SK-N-SH (cell line): Measurements from ENCODE around the gene ATP2A2. TPM values are rescaled to one million over a fixed set of nuclear protein-coding genes. Genes with fewer than 3 reads are reported as not detected.

Source experiments
- CTCF ChIA-PET: fragments of 300-600, 350-600 bp; formaldehyde crosslinking; extraction: SDS; loops from one replicate; lab custom pipeline; 2021; lab: Yijun Ruan, JAX
- POLR2A ChIA-PET: fragments of 350-600 bp; sonication (Branson Sonifier 250); formaldehyde crosslinking; extraction: SDS; loops from one replicate; lab custom pipeline; 2020; ENCODE audit warnings: antibody characterized with exemption, inconsistent platforms; lab: Yijun Ruan, JAX
- DNase-seq: peaks from one replicate; pipeline ENCODE4 v3.0.0; 2012
- H2AFZ ChIP-seq: fragments of 200-600 bp; sonication (generic); 2 replicates; pipeline ENCODE4 v1.8.1; 2016; ENCODE audit warnings: antibody characterized with exemption, mild to moderate bottlenecking, low read depth
- H3F3A ChIP-seq: fragments of 200-600 bp; sonication (generic); replicated peaks from 2 replicates; pipeline ENCODE3; 2016; ENCODE audit warnings: antibody characterized with exemption, mild to moderate bottlenecking; ENCODE audit not compliant: insufficient read depth
- H3K27ac ChIP-seq, 2 experiments: fragments of 200-500 bp in 1 of 2; fragments of 200-600 bp in 1 of 2; sonication (Bioruptor generic) in 1 of 2; sonication (generic), shearing (Covaris generic) in 1 of 2; 2 replicates each; pipeline versions ENCODE4 v1.5.1 to v1.6.1; 2014 to 2016; ENCODE audit warnings: low read depth in 2 of 2, inconsistent platforms in 1 of 2, low read length in 1 of 2, mild to moderate bottlenecking in 1 of 2, mixed read lengths in 1 of 2
- H3K27me3 ChIP-seq: fragments of 200-600 bp; sonication (generic), shearing (Covaris generic); 2 replicates; pipeline ENCODE4 v1.6.1; 2016; ENCODE audit warnings: mixed run types; ENCODE audit not compliant: insufficient read depth
- H3K36me3 ChIP-seq, 2 experiments: fragments of 200-500 bp in 1 of 2; fragments of 200-600 bp in 1 of 2; sonication (Bioruptor generic) in 1 of 2; sonication (generic) in 1 of 2; replicated peaks in 1 of 2; 2 replicates each; pipeline versions ENCODE3 to v1.5.1; 2014 to 2016; ENCODE audit warnings: low read length in 1 of 2, mild to moderate bottlenecking in 1 of 2; ENCODE audit not compliant: insufficient read depth in 2 of 2, control insufficient read depth in 1 of 2
- H3K4me1 ChIP-seq, 2 experiments: fragments of 200-500 bp in 1 of 2; fragments of 200-600 bp in 1 of 2; sonication (Bioruptor generic) in 1 of 2; sonication (generic), shearing (Covaris generic) in 1 of 2; 2 replicates each; pipeline versions ENCODE4 v1.5.1 to v1.6.1; 2014 to 2016; ENCODE audit warnings: low read depth in 1 of 2, low read length in 1 of 2, mixed run types in 1 of 2; ENCODE audit not compliant: insufficient read depth in 2 of 2, control insufficient read depth in 1 of 2
- H3K4me2 ChIP-seq: fragments of 200-600 bp; sonication (generic), shearing (Covaris generic); 2 replicates; pipeline ENCODE4 v1.6.1; 2017; ENCODE audit warnings: mixed run types
- H3K4me3 ChIP-seq, 2 experiments: fragments of 200-500 bp in 1 of 2; fragments of 200-600 bp in 1 of 2; sonication (Bioruptor generic) in 1 of 2; sonication (generic), shearing (Covaris generic) in 1 of 2; 2 replicates each; pipeline versions ENCODE4 v1.5.1 to v1.8.1; 2014 to 2016; ENCODE audit warnings: low read depth in 2 of 2, inconsistent platforms in 1 of 2, low read length in 1 of 2, mild to moderate bottlenecking in 1 of 2, mixed read lengths in 1 of 2, moderate library complexity in 1 of 2
- H3K79me2 ChIP-seq: fragments of 200-600 bp; sonication (generic); 2 replicates; pipeline ENCODE4 v1.8.1; 2017; ENCODE audit warnings: mild to moderate bottlenecking; ENCODE audit not compliant: insufficient read depth
- H3K9ac ChIP-seq: fragments of 200-600 bp; sonication (generic); 2 replicates; pipeline ENCODE4 v1.6.1; 2017; ENCODE audit warnings: mixed run types
- H3K9me2 ChIP-seq: fragments of 200-600 bp; sonication (generic); 2 replicates; pipeline ENCODE4 v1.6.1; 2017; ENCODE audit warnings: mixed run types
- H3K9me3 ChIP-seq: fragments of 200-600 bp; sonication (generic); 2 replicates; pipeline ENCODE4 v1.6.1; 2017; ENCODE audit warnings: mixed run types, mild to moderate bottlenecking, moderate library complexity
- H4K20me1 ChIP-seq: fragments of 200-600 bp; sonication (generic); 2 replicates; pipeline ENCODE4 v1.6.1; 2017; ENCODE audit warnings: mild to moderate bottlenecking, mixed run types; ENCODE audit not compliant: insufficient read depth
- CHD2 ChIP-seq: fragments of 150-350 bp; IDR thresholded peaks from 2 replicates; pipeline ENCODE4 v1.6.1; 2018; ENCODE audit warnings: low read length; ENCODE audit not compliant: partially characterized antibody
- ELF1 ChIP-seq: IDR thresholded peaks from 2 replicates; pipeline ENCODE4 v1.4.0; 2012
- EP300 ChIP-seq, 2 experiments: IDR thresholded peaks; 2 replicates each; pipeline versions ENCODE4 v1.4.0 to v1.6.1; 2012; ENCODE audit warnings: borderline replicate concordance in 1 of 2, low read depth in 1 of 2, low read length in 1 of 2
- EZH2phosphoT487 ChIP-seq: fragments of 200-600 bp; sonication (generic); IDR thresholded peaks from 2 replicates; pipeline ENCODE4 v1.6.1; 2017; ENCODE audit warnings: low read depth, mixed run types, mild to moderate bottlenecking, antibody characterized with exemption, moderate library complexity, borderline replicate concordance
- FOSL2 ChIP-seq: IDR thresholded peaks from 2 replicates; pipeline ENCODE4 v1.4.0; 2012; ENCODE audit warnings: low read depth, mild to moderate bottlenecking, moderate library complexity, borderline replicate concordance
- GATA2 ChIP-seq: sonication (generic); formaldehyde crosslinking; IDR thresholded peaks from 2 replicates; pipeline ENCODE4 v1.5.0; 2020; ENCODE audit warnings: mild to moderate bottlenecking, missing genetic modification reagents
- MEF2A ChIP-seq: IDR thresholded peaks from 2 replicates; pipeline ENCODE4 v1.4.0; 2012; ENCODE audit warnings: low read depth, borderline replicate concordance
- POLR2AphosphoS5 ChIP-seq: IDR thresholded peaks from 2 replicates; pipeline ENCODE4 v1.6.1; 2012; ENCODE audit warnings: low read depth, low read length
- RXRA ChIP-seq: IDR thresholded peaks from 2 replicates; pipeline ENCODE4 v1.4.0; 2012; ENCODE audit warnings: low read depth, mild to moderate bottlenecking, borderline replicate concordance
- SMC3 ChIP-seq: IDR thresholded peaks from 2 replicates; pipeline ENCODE4 v1.6.1; 2012; ENCODE audit warnings: low read depth, low read length, improper control_type of control experiment
- TAF1 ChIP-seq: IDR thresholded peaks from 2 replicates; pipeline ENCODE4 v1.6.1; 2012; ENCODE audit warnings: low read depth, mild to moderate bottlenecking, low read length, moderate library complexity, borderline replicate concordance
- WGBS: methylation state at CpG from one replicate; pipeline ENCODE4 v1.1.6; 2017; ENCODE audit warnings: low lambda C conversion rate; 5-methylcytosine and 5-hydroxymethylcytosine counted together
- polyA plus RNA-seq, 3 experiments: library from polyadenylated mRNA; depleted of rRNA; stranded (reverse); fragments of >200 nt; gene quantifications; 2 replicates each; pipeline ENCODE4 v1.2.3, GENCODE V29; 2012
- TF ChIP-seq, protein P1 (sequence below): IDR thresholded peaks from 2 replicates; pipeline ENCODE4; 2012
- TF ChIP-seq, protein P2 (sequence below): IDR thresholded peaks from 2 replicates; pipeline ENCODE4 v1.6.1; 2012; ENCODE audit warnings: mild to moderate bottlenecking, low read depth, low read length, moderate library complexity
- TF ChIP-seq, protein P3 (sequence below): IDR thresholded peaks from 2 replicates; pipeline ENCODE4 v1.4.0; 2012; ENCODE audit warnings: low read depth, borderline replicate concordance

The ATP2A2 gene
- polyA plus RNA-seq, 1 of the 3 experiments (the other 2 are of a cell fraction): 120 TPM

DNA sequence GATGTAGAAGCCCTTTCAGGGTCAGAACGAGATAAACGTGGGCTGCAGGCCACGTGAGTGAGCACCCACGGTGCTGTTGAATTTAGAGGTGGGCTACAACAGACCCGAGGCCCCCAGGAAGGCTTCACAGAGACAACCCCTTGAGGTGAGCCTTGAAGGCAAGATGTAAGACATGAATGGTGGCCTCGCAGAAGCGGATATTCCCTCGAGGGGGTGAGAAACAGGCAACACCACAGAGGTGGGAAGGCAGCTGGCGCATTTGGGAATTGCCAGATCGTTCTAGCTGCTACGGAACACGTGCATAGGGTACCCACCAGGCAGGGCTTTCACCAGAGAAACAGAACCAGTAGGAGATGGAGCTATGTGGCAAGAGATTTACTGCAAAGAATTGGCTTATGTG lies 22.6 kb upstream of the ATP2A2 start:
- Histone ChIP-seq H3K9me3 (no peaks in the 10 kb centered on the region), H3K9ac (no peak overlapping the region), H4K20me1 (no peaks in the 10 kb centered on the region), H3K27ac (no peak overlapping the region), H3K36me3 (no peaks in the 10 kb centered on the region), H3K4me2 (no peak overlapping the region), H2AFZ (no peak overlapping the region), H3K9me2 (no peaks in the 10 kb centered on the region), H3K4me3 (no peak overlapping the region), H3K4me1 (peaks cover 0 to 9% of the 10 kb centered on the region in 2 experiments; a peak in 1 of 4 replicates), H3K27me3 (no peaks in the 10 kb centered on the region), H3F3A (peaks cover 3% of the 10 kb centered on the region), H3K79me2 (no peaks in the 10 kb centered on the region)
- ChIA-PET CTCF (no interaction called here), POLR2A (no interaction called here)
- DNase-seq: no peak
- WGBS: 92% methylated on average over 12 of the region's 12 CpGs
- TF ChIP-seq MEF2A: no peak

DNA sequence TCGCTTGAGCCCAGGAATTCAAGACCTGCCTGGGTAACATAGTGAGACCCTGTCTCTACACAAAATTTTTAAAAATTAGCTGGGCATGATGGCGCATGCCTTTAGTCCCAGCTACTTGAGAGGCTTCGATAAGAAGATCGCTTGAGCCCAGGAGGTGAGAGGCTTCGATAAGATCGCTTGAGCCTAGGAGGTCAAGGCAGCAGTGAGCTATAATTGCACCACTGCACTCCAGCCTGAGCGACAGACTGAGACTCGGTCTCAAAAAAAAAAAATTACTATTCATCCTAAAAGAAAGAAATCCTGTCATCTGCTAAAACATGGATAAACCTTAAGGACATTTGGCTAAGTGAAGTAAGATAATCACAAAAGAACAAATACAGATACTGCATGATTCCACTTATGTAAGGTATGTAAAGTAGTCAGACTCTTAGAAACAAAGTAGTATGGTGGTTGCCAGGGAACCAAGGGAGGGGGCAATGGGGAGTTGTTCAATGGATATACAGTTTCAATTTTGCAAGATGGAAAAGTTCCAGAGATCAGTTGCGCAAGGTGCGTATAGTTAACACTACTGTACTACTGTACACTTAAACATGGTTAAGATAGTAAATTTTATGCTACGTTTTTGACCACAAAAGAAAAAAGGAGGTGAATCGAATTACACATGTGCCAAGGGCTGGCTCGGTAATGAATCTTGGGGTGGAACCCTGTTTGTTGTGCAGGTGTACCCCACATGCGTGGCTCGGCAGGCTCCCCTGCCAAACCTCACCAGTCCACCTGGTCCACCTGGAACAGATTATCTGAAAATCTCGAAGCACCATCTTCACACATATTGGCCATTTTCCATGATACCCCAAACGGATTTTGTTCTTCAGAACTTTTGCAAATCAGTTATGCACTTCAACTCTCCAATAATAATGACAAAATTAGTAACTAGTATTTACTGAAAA lies 18.3 kb upstream of the ATP2A2 start:
- WGBS: 86% methylated on average over 17 of the region's 17 CpGs
- CTCF ChIA-PET: no interaction called here
- H3K4me2 ChIP-seq: no peak overlapping the region

DNA sequence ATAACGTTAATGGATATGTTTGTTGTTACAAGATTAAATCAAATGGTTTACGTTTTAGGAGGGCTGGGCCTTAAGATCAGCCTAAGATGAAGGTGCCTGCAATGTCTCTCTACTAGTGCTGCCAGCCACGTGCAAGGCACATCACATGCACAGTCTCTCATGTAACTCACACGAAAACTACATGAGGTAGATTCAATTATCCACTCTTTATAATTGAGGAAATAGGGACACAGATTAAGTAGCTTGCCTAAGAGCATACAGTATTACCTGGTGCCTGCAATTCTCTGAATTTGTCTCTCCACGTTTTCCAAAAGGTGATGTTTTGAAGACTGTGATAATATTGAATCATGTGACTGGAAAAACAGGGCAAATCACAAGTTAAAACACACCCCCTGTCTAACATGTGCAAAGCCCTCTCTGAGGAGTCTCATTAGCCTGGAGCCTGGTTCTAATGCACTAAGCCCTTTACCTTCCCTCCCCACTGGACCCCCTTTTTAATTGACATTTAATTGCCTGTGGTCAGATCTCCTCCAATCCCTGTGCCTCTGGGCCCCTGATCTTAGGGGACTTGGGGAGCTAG lies 14.6 kb upstream of the ATP2A2 start:
- no peaks in the 10 kb centered on the region for H3K9me3 ChIP-seq
- WGBS: 66% methylated on average over 5 of the region's 5 CpGs
- no peaks in the 10 kb centered on the region for H3K9me2 ChIP-seq
- H3K9ac ChIP-seq: peak overlapping the region; percentile 33; the same call in 1 of the 2 replicates
- CTCF ChIA-PET: interaction anchor here (0.8 to 1.9 kb wide), 2 partner anchors 10 to 13 kb away, joined by 3 to 7 read pairs; no protein-coding TSS in a partner anchor
- no peaks in the 10 kb centered on the region for H3K79me2 ChIP-seq
- peak overlapping the region; percentile 65; the same call in 1 of the 2 replicates for H2AFZ ChIP-seq
- peak; percentile 44 for DNase-seq
- H3K4me2 ChIP-seq: peak overlapping the region; percentile 56; the same call in 1 of the 2 replicates
- H3K27me3 ChIP-seq: no peaks in the 10 kb centered on the region
- no peaks in the 10 kb centered on the region for H3K36me3 ChIP-seq
- POLR2A ChIA-PET: interaction anchor here (1.2 to 1.4 kb wide), 2 partner anchors 14 to 16 kb away, joined by 3 to 5 read pairs; no protein-coding TSS in a partner anchor
- peaks cover 31% of the 10 kb centered on the region for H3F3A ChIP-seq
- H3K27ac ChIP-seq: peak overlapping the region; percentile 78 to 81
- peaks cover 26 to 50% of the 10 kb centered on the region in 2 experiments for H3K4me1 ChIP-seq
- no peaks in the 10 kb centered on the region for H4K20me1 ChIP-seq
- H3K4me3 ChIP-seq: no peak overlapping the region
- TF ChIP-seq ELF1: no peak
- no peak for TF ChIP-seq GATA2 (CRISPR knock-in tag)
- TF ChIP-seq, protein P1, sequence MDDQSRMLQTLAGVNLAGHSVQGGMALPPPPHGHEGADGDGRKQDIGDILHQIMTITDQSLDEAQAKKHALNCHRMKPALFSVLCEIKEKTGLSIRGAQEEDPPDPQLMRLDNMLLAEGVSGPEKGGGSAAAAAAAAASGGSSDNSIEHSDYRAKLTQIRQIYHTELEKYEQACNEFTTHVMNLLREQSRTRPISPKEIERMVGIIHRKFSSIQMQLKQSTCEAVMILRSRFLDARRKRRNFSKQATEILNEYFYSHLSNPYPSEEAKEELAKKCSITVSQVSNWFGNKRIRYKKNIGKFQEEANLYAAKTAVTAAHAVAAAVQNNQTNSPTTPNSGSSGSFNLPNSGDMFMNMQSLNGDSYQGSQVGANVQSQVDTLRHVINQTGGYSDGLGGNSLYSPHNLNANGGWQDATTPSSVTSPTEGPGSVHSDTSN: no peak
- TF ChIP-seq CHD2: no peak
- TF ChIP-seq, protein P2, sequence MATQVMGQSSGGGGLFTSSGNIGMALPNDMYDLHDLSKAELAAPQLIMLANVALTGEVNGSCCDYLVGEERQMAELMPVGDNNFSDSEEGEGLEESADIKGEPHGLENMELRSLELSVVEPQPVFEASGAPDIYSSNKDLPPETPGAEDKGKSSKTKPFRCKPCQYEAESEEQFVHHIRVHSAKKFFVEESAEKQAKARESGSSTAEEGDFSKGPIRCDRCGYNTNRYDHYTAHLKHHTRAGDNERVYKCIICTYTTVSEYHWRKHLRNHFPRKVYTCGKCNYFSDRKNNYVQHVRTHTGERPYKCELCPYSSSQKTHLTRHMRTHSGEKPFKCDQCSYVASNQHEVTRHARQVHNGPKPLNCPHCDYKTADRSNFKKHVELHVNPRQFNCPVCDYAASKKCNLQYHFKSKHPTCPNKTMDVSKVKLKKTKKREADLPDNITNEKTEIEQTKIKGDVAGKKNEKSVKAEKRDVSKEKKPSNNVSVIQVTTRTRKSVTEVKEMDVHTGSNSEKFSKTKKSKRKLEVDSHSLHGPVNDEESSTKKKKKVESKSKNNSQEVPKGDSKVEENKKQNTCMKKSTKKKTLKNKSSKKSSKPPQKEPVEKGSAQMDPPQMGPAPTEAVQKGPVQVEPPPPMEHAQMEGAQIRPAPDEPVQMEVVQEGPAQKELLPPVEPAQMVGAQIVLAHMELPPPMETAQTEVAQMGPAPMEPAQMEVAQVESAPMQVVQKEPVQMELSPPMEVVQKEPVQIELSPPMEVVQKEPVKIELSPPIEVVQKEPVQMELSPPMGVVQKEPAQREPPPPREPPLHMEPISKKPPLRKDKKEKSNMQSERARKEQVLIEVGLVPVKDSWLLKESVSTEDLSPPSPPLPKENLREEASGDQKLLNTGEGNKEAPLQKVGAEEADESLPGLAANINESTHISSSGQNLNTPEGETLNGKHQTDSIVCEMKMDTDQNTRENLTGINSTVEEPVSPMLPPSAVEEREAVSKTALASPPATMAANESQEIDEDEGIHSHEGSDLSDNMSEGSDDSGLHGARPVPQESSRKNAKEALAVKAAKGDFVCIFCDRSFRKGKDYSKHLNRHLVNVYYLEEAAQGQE: no peak
- no peak for TF ChIP-seq POLR2AphosphoS5
- TF ChIP-seq EP300 (IDR thresholded peaks at IDR 0.05; ENCODE audit: borderline replicate concordance in 1 of 2, low read depth in 1 of 2, low read length in 1 of 2): no peak
- no peak for TF ChIP-seq EZH2phosphoT487
- no peak for TF ChIP-seq FOSL2

More for the DNA sequence above, 18.3 kb upstream of the ATP2A2 start:
- DNase-seq: no peak
- H3K4me1 ChIP-seq: peaks cover 12 to 18% of the 10 kb centered on the region in 2 experiments; a peak in 3 of 4 replicates
- no peaks in the 10 kb centered on the region for H3K9me2 ChIP-seq
- no peaks in the 10 kb centered on the region for H3K27me3 ChIP-seq
- no peaks in the 10 kb centered on the region for H3K9me3 ChIP-seq
- H3F3A ChIP-seq: peaks cover 15% of the 10 kb centered on the region
- POLR2A ChIA-PET: no interaction called here
- H3K36me3 ChIP-seq: no peaks in the 10 kb centered on the region
- H2AFZ ChIP-seq: no peak overlapping the region
- H4K20me1 ChIP-seq: no peaks in the 10 kb centered on the region
- TF ChIP-seq POLR2AphosphoS5 (no peak), RXRA (no peak), SMC3 (no peak), EZH2phosphoT487 (no peak), TAF1 (no peak), ELF1 (no peak)
- TF ChIP-seq, protein P3, sequence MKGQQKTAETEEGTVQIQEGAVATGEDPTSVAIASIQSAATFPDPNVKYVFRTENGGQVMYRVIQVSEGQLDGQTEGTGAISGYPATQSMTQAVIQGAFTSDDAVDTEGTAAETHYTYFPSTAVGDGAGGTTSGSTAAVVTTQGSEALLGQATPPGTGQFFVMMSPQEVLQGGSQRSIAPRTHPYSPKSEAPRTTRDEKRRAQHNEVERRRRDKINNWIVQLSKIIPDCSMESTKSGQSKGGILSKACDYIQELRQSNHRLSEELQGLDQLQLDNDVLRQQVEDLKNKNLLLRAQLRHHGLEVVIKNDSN: no peak
- TF ChIP-seq, all 33 proteins: peak for 0
- Histone ChIP-seq H3K4me3 (no peak overlapping the region), H3K27ac (no peak overlapping the region), H3K9ac (no peak overlapping the region), H3K79me2 (no peaks in the 10 kb centered on the region)
